Dermis microvascular lymphatic vessel endothelial cell (primary cell): Measurements from ENCODE around the gene SLC16A8. TPM values are rescaled to one million over a fixed set of nuclear protein-coding genes. Genes with fewer than 3 reads are reported as not detected.
A peak's percentile ranks its signal among the peaks of the same experiment; 100 is the strongest.
"Not testable (repeated sequence)": the region's sequence is repeated elsewhere in the genome, so short reads cannot be mapped to it uniquely, and the experiment has no call there.

Source experiments
- DNase-seq, 2 donors: peaks; one replicate each; pipeline versions ENCODE4 v3.0.0 to v3.0.0-alpha.2; 2010; ENCODE audit warnings: low read depth in 2 of 2
- total RNA-seq: library from RNA; depleted of rRNA; stranded (reverse); fragments of >200 nt; gene quantifications from 2 replicates; pipeline ENCODE4 v1.2.1, GENCODE V29; 2014

Gene SLC16A8
- total RNA-seq = under 0.01 and 0.13 TPM in 2 replicates

GRCh38 chr22:38083931-38084631, at the start of gene SLC16A8:
Gene SLC16A8 (minus strand): TSS chr22:38084184. CDS start chr22:38082873, 1,311 bp downstream.
- no peak for DNase-seq

GRCh38 chr22:38133331-38133730, 49.3 kb upstream of the SLC16A8 start:
- DNase-seq = no peak

- DNase-seq = no peak
Observed at GRCh38 chr22:38132794-38133193, 48.8 kb upstream of the SLC16A8 start.

- no peak for DNase-seq
Observed at GRCh38 chr22:38132136-38132535, 48.2 kb upstream of the SLC16A8 start.

GRCh38 chr22:38131399-38131798, 47.4 kb upstream of the SLC16A8 start:
- DNase-seq = no peak

GRCh38 chr22:38129856-38130255, 45.9 kb upstream of the SLC16A8 start:
- no peak for DNase-seq

GRCh38 chr22:38129021-38129420, 45.0 kb upstream of the SLC16A8 start:
- no peak for DNase-seq

- no peak for DNase-seq
Observed at GRCh38 chr22:38127869-38128268, 43.9 kb upstream of the SLC16A8 start.

GRCh38 chr22:38126928-38127668, 43.1 kb upstream of the SLC16A8 start:
- no peak for DNase-seq

- no peak for DNase-seq
Observed at GRCh38 chr22:38125751-38126201, 41.8 kb upstream of the SLC16A8 start.

GRCh38 chr22:38125038-38125610, 41.1 kb upstream of the SLC16A8 start:
- no peak for DNase-seq

GRCh38 chr22:38124236-38124974, 40.4 kb upstream of the SLC16A8 start:
- DNase-seq = no peak

- DNase-seq = no peak
Observed at GRCh38 chr22:38122616-38123015, 38.6 kb upstream of the SLC16A8 start.

- DNase-seq = no peak
Observed at GRCh38 chr22:38120359-38121110, 36.6 kb upstream of the SLC16A8 start.

- not testable (repeated sequence) for DNase-seq
Observed at GRCh38 chr22:38118747-38119146, 34.8 kb upstream of the SLC16A8 start.

GRCh38 chr22:38118182-38118581, 34.2 kb upstream of the SLC16A8 start:
- DNase-seq = no peak

GRCh38 chr22:38117556-38117955, 33.6 kb upstream of the SLC16A8 start:
- DNase-seq = peak; percentile 36 to 62

- DNase-seq = no peak
Observed at GRCh38 chr22:38115423-38116205, 31.6 kb upstream of the SLC16A8 start.

- peak; percentile 70 to 84 for DNase-seq
Observed at GRCh38 chr22:38114484-38115398, 30.8 kb upstream of the SLC16A8 start.
